ENCODE results near the gene ALDH1A3. TPM values are rescaled to one million over a fixed set of nuclear protein-coding genes. Genes with fewer than 3 reads are reported as not detected.

The ALDH1A3 gene
- polyA plus RNA-seq, 1 of the 3 experiments (the other 2 are of a cell fraction) = 4.4 TPM

GRCh38 chr15:100860829-100861510, 18.7 kb upstream of the ALDH1A3 start:
- WGBS (ENCODE audit: low lambda C conversion rate) = 55% methylated on average over 14 of the region's 14 CpGs
- no peaks in the 10 kb centered on the region for H3K27me3 ChIP-seq (ENCODE audit: insufficient read depth)
- no peaks in the 10 kb centered on the region for H3F3A ChIP-seq (replicated peaks; ENCODE audit: insufficient read depth)
- H2AFZ ChIP-seq (ENCODE audit: low read depth) = no peak overlapping the region
- no peak overlapping the region for H3K4me2 ChIP-seq
- DNase-seq = no peak
- H3K79me2 ChIP-seq (ENCODE audit: insufficient read depth) = no peaks in the 10 kb centered on the region
- CTCF ChIA-PET = interaction anchor here (3.8 to 5.1 kb wide), 2 partner anchors 11 to 189 kb away, joined by 16 to 31 read pairs; no protein-coding TSS in a partner anchor
- H3K4me3 ChIP-seq (ENCODE audit: low read depth in 2 of 2, low read length in 1 of 2) = no peak overlapping the region
- H3K9ac ChIP-seq = no peak overlapping the region
- no peaks in the 10 kb centered on the region for H3K9me3 ChIP-seq
- POLR2A ChIA-PET = no interaction called here
- no peak for TF ChIP-seq SMC3 (IDR thresholded peaks at IDR 0.05; ENCODE audit: low read depth, low read length)
- no peak for TF ChIP-seq USF2 (IDR thresholded peaks at IDR 0.05; ENCODE audit: borderline replicate concordance, low read depth, low read length)
- TF ChIP-seq IRF3 (IDR thresholded peaks at IDR 0.05; ENCODE audit: low read depth, low read length) = no peak
- no peak for TF ChIP-seq RAD21 (IDR thresholded peaks at IDR 0.05; ENCODE audit: low read length)
- no peak for TF ChIP-seq CTCF (IDR thresholded peaks at IDR 0.05)
- no peak for TF ChIP-seq FOXM1 (IDR thresholded peaks at IDR 0.05; ENCODE audit: low read depth)
- TF ChIP-seq PBX3 (IDR thresholded peaks at IDR 0.05) = no peak
- no peak for TF ChIP-seq MEF2A (IDR thresholded peaks at IDR 0.05; ENCODE audit: borderline replicate concordance, low read depth)
- TF ChIP-seq TEAD4 (IDR thresholded peaks at IDR 0.05; ENCODE audit: borderline replicate concordance, insufficient read depth) = no peak
- TF ChIP-seq MXI1 (IDR thresholded peaks at IDR 0.05; ENCODE audit: low read depth, low read length) = no peak
- no peak for TF ChIP-seq GABPA (IDR thresholded peaks at IDR 0.05; ENCODE audit: low read depth)
- H3K4me1 ChIP-seq (ENCODE audit: control insufficient read depth in 1 of 2, insufficient read depth in 2 of 2, low read depth in 1 of 2, low read length in 1 of 2) = peaks cover 0 to 10% of the 10 kb centered on the region in 2 experiments; a peak in 2 of 4 replicates
- H3K36me3 ChIP-seq (replicated peaks in 1 of 2; ENCODE audit: control insufficient read depth in 1 of 2, insufficient read depth in 2 of 2, low read length in 1 of 2) = no peaks in the 10 kb centered on the region
- no peaks in the 10 kb centered on the region for H3K9me2 ChIP-seq
- no peak overlapping the region for H3K27ac ChIP-seq (ENCODE audit: low read depth in 2 of 2, low read length in 1 of 2)
- H4K20me1 ChIP-seq (ENCODE audit: insufficient read depth) = no peaks in the 10 kb centered on the region
